Stimulated activated CD4-positive, alpha-beta T cell treated with anti-CD3 and anti-CD28 coated beads, TNF-alpha, amount 100 ng/mL, for 48 hours (primary cell): Measurements from ENCODE around the gene SLC38A8.

Experiments used
- DNase-seq, 3 donors: peaks; one replicate each; pipeline ENCODE4 v3.0.0-alpha.2; 2020; ENCODE audit warnings: low read depth in 3 of 3

Gene SLC38A8

DNA sequence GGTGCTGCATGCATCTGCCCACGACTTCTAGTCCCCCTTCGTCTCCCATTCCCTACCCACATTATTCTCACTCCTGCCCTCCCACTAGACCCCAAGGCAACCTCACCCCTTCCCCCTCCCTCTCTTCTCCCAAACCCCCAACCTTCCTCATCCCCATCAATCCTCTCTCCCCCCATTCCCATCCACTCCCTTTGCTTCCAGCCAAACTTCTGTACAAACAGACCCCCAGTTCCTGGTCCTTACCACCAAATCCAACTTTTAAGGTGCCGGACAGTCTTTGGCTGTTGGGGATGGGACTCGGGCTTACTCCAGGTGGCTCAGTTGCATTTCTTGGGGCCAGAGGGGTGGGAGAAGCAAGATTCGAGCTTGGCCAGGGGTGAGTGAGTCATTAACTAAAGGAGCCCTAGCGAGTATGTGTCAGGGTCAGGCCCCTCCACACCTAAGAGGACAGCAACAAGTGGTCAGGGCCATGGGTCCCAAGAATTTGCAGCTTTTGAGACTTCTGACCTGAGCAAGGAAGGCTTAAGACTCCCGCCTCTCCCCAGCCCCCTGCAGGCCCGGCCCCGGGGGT is at the start of gene SLC38A8:
TSS of gene SLC38A8 (minus strand) at position 488 of the 571 bp plus-strand sequence. CDS start 638 bp downstream, outside the sequence.
- DNase-seq = no peak

DNA sequence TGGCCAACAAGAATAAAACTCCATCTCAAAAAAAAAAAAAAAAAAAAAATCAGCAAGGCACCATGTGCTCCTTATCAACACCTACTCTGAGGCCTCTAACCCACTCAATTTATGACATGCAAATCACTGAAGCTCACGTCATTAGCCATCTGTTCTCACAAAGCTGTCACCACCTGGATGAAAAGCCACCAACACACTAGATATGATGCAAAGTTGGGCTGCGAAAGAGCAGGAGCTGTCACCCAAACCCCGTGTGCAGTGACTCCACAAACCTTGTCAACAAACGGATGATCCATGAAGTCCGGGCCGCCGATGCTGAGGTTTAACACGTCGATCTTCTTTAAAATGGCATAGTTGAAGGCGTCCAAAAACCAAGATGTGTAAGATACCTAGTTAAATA is 48.9 kb upstream of the SLC38A8 start:
- DNase-seq = no peak

DNA sequence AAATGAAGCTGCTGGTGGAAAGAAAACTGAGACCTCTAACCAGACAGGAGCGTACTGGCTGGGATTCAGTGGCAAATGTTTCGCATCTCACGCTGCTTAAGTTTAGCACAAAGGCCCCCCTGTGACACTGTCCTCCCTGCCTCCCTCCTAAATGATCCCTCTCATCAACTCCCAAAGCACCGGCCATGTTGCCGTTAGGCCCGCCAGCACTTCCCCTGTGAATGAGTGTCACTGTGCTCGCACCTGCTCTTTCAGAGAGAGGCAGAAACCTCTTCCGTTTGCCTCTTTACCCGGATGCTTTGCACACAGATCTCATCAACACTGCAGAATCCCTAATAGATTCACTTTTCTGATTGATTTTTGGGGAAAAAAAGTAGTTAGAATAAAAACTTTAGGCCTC is 47.6 kb upstream of the SLC38A8 start:
- DNase-seq = no peak

DNA sequence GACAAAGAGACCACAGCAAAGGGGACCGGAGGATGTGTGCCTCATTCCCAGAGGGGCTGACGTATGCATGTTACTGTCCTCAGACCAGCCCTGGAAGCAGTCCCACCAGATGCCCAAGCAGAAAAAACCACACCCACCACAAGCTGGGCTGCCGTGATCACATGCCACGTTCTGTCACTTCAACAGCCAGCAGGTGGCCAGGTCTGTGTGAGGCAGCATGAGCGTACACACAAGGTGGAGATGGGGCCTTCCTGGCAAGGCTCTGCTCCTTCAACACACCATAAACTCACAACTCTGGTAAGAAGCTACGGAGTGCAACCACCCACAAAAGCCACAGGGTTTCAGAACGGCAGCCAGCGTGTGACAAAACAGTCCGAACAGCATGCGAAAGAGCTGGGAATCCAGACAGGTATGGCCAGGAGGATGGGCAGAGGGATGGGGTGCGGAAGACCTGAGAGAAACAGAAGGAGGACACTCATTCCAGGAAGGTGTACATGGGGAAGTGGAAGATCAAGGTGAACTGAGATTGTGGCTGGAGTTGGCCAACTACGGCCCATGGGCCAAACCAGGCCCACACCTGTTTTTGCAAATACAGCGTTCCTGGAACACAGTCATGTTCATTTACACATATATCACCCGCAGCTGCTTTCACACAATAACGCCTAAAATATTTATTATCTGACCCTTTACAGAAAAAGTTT is 46.2 kb upstream of the SLC38A8 start:
- DNase-seq = peak; percentile 15 to 45 (median 44)

DNA sequence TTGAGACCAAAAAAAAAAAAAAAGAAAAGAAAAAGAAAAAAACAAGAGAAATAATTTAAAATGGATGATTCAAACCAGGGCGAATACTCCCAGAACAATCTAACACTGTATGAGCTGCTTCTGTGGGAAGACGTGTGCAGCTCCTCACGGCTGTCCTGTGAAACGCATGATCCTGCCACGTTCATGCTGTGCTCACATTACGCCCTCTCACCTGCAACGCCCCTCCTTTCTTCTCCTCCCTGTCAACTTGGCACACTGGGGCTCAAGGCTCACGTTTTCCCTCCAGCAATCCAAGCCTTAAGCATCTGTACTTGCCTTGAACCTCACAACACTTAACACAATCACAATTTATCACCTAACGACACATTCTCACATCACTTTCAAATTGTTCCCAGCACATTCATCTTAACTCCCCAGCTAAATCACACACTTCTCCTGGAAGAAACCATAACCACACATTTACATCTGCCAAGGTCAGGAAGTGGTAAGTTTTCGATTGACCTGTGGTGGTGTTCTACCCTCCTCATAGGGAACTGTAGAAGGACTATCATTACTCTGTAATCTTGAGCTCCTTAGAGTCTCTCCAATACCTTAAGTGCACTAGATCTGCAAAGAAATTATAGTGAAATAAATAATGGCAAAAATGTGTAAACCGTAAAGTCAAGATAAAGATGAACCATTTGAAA is 45.0 kb upstream of the SLC38A8 start:
- no peak for DNase-seq

DNA sequence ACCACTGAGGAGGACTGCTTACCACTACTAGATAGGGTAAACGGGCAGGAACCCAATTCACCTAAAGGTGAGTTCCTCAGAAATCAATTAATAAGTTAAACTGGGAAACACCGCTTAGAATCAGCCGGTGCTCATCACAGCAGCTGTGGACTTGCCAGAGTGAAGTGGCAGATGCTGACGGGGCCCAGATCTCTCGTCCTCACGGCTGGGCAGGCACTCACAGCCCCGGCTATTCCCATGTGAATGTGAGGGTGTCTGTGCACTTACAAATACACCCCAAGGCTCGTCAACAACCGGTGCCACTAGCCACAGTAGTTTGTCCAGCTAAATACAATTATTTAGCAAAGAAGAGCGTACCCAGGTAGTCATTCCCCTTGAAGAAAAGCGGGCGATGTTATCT is 44.4 kb upstream of the SLC38A8 start:
- no peak for DNase-seq

DNA sequence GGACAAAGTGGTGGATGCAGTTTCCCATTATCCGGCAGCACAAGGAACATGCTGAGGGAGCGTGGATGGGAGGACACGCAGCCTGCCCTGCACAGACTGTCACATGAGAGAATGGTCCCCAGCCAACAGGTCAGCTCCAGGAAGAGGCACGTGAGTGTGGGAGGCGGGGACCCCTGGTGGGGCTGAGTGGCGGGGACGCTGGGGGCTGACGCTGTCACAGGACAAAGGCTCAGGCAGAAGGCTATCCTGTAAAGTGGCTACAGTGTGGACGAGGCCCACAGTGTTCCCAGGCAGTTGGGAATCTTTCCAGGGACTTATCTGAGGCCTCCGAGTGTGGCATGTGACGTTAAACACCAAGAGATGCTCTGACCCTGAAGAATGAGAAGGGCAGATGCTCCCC is 43.7 kb upstream of the SLC38A8 start:
- DNase-seq = no peak

DNA sequence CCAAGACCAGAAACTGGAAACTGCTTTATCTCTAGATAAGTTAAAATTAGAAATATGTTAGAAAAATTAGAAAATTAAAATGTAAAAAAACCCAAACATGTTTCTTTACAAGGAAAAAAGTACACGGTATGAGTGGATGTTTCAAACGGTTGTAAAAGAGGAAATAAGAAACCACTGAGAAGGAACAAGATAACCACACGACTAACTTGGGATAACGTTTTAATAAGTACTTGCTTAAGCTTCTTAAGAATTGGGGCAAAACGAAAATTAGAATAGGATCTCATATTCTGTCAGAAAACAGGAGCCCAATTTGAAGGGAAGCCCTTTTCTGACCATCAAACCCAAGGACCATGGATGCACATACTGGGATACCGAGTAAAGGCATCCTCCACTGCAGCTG is 43.2 kb upstream of the SLC38A8 start:
- DNase-seq = no peak

DNA sequence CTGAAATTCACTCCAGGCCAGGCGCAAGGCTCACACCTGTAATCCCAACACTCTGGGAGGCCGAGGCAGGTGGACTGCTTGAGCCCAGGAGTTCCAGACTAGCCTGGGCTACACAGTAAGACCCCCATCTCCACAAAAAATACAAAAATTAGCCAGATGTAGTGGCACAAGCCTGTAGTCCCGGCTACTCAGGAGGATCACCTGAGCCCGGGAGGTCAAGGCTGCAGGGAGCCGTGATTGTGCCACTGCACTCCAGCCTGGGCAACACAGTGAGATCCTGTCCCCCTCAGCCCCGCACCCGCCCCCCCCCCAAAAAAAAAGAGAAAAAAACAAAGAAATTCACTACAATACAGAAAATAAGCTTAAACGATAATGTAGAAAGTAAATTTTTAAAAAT is 42.7 kb upstream of the SLC38A8 start:
- DNase-seq = no peak

DNA sequence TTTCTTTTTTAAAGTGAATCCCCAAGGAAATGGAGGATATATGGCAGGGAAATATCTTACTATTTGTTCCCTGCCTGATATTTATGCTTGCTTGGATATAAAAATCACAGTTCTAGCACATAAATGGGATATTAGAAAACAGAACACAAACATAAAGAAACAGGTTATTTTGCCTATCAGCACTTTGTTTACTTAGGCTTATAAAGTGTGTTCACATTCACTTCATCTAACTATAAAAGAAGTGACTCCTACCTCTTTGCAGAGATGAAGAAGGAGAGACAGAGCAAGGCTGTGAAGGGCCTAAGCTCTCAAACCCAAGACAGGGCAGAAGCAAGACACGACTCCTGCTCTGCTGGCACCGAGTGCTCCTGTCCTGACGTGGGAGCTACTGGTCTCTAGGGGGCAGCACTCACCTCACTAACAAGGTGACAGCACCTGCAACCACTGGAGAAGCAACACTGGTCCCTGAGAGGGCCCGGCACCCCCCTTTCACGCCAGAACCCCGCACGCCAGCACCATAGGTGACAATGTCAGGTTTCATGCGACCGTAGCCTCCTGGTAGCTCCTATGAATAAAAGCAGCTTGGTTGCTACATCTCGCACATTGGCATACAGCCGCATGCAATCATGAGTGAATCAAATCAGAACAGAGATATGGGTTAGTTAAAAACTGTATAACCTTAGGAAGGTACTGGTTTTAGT is 42.1 kb upstream of the SLC38A8 start:
- peak; percentile 34 to 69 (median 45) for DNase-seq

DNA sequence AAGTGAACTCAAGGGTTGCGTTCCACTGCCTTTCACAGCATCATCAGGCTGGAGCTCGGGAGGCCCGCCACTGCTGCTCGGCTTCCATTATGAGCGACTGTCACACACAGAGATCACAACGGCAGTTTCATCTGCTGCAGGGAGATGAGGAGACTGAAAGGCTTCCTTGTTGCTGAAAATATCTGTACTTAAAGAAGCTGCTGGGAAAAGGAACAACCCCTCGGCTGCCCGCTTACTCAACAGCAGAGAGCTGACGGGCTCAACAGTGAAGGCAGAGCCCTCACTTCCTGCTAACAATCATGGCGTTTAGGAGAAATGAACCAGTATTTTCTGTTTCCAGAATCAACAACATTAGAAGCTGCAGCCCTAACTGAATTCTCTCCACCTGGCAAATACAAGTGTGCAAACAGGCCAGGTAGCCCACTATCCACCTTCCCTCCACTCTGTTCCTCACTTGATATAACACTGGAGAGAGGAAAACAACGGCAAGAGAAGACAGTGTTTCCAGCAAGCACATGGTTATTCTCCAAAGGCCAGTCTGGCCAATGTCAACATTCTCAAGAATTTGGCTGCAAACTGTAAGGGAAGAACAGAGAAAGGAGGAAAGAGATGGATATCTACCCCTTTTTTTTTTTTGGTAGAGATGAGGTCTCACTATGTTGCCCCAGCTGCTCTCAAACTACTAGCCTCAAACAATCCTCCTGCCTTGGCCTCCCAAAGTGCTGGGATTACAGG is 40.4 kb upstream of the SLC38A8 start:
- no peak for DNase-seq

DNA sequence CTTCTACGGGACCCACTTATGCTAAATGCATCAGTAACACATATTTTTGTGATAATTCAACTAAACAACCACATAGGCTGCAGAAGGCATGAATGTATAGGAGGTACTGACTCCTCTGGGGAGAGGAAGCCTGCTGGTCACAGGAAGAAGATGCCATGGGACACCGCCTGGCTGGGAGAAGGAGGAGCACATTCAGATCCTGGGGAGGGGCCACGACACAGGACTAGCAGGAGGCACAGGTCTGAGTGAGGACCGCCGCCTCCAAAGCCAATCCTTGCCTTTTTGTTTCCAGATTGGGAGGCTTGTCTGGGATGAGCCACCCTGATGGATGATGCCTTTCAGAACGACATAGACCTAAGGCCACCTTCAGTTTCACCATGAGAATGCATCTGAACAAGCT is 39.5 kb upstream of the SLC38A8 start:
- no peak for DNase-seq

DNA sequence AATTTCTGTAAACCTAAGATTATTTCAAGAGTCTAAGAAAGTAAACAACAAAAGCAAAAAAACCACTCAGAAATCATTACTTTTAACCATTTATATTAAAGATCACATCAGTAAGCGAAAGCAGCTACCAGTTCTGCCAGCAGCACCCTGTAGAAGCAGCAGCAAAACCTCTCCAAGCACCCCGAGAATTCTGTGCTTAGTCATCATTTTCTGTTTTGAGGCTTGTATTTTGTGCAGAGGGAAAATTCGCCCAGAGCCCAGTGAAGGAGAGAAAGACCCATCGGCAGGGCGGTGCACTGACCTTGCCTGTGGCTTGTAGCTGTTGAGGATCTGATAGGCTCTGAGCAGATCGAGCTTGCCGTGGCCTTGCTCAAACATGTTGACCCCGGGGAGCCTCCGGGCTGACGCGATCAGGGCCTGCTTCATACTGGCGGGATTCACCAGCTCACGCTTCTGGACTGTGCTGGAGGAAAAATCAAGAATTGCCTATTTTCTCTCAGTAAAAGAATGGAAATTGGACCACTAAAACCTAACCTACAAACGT is 38.9 kb upstream of the SLC38A8 start:
- DNase-seq = no peak

DNA sequence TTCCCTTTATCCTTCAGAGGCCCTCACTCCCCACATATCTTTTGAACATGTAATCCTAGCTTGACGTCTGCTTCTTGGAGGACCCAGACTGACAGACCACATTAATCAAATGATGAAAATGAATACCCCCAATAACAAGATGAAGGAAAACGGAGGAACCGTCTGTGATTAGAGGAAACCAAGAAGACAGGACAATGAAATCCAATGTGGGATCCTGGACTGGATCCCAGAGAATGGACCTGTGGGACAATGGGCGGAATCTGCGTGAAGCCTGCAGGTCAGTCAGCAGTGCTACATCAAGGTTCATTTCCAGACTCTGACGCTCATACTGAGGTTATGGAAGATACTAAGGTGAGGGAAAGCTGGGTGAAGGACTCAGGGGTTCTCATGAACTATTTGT is 38.2 kb upstream of the SLC38A8 start:
- DNase-seq = no peak

DNA sequence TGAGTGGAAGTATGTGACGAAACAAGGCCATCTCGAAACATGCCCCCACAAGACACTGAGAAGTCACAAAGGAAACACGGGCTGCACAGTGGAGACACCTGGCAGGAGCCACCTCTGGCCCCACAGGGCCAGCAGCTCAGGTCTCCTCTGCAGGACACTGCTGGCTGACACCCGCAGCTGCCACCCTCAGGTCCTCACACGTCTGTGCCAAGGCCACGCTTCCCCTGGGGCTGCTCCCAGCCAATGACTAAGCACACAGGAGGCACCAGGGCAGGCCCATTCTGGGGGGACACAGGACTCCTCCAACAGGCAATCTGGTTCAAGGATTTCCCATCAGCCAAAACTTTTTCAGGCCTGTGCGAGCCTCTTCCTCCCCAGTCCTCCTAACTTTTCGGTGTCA is 37.8 kb upstream of the SLC38A8 start:
- no peak for DNase-seq

DNA sequence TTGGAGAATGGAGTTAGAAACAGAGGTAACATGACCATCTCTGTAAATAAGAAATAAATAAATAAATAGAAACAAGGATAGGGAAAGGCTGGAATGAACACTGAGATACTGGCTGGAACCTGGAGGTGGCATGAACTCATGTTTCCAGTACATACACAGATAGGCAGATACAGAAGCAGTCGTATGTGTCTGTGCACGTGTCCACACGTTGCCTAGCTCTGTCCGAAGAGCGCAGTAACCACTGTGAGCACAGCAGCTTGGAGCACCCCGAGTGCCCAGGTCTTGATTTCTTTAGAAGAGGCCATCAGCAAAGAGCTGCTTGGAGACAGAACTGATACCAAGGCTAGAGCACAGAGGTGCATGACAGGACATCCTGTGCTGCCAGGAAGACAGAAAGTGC is 37.1 kb upstream of the SLC38A8 start:
- no peak for DNase-seq

DNA sequence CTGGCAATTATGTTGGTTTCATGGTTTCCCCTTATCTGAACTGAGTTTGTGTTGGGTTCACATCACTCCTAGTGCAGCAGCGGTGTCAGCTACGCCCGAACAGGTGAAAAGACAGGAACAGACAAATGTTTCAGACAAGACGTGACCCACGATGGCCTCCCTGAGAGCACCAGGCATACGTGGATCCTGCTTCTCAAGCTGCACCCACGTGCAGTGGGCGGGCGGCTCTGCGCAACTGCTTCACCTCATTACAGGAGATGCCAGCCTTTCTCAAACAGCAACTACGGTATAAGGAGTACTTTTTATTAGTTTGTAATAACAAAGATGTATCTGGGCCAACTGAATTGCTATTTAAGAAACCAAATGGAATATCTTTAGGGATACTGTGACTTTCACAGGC is 32.8 kb upstream of the SLC38A8 start:
- no peak for DNase-seq

DNA sequence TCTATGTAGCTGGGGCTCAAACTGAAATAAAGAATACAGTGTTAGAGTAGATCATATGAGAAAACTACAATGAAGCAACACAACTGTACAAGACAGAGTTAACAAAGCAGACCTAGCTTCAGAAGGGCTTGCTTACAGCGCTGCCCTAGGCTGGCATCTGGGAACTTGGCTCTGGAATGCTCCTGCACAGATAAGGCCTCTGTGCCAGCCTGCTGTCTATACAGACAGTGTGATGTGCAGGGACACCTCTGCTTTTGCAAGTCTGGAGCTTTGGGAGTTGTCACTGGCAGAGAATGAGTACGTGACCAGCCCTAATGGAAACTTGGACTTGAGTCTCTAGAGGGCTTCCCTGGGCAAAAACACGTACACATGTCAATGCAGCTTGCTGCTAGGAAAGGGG is 32.1 kb upstream of the SLC38A8 start:
- no peak for DNase-seq

DNA sequence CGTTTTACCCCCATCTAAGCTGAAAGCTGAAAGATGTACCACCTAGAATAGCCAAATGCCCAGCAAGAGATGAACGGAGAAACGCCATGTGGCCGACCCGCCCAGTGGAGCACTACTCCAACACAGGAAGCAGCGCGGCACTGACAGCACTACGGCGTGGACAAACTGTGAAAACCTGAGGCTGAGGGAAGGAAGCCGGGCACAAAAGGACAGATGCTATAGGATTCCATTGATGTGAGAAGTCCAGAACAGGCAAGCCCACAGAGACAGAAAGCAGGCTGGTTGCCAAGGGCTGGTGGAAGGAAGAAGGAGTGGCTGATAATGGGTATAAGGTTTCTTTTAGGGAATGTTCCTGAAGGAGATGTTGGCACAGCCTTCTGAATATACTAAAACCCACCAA is 29.4 kb upstream of the SLC38A8 start:
- DNase-seq = no peak

DNA sequence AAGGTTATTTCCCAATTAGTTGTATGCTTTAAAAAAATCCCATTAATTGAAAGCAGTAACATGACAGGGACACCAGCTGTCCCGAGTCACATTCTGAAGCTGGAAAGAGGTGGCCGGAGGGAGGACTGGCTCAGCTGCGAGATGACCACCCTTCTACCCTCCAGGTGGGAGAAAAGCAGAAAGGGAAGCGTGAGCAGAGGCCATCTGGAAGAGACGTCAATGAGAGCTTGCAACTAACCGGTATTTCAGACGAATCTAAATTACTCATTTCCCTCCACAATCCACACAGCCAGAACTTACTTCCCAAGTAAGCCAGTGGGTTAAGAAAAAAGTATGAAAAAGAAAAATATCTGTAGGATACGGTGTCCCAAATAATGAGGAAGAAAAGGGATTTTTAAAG is 28.5 kb upstream of the SLC38A8 start:
- no peak for DNase-seq

DNA sequence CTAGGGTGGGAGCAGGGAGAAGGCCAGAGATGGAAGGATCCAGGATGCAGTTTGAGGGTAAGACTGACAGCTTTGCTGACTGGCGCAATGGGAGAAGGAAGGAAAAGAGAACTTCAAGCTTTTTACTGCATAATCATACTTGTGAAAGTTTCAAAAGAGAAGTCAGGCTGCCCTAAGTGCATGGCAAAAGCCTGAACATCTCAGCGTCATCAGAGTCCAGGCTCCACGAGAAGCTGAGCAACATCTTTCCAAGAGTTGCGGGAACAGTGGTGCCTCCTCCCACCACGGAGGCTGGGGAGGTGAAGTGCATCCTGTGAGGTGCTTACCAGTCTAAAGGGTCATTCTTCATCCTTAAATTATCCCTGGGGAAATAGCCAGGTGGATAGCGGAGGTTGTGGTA is 26.9 kb upstream of the SLC38A8 start:
- DNase-seq = no peak
